HL-60/S4 (cell line): Measurements from ENCODE around the gene RUBCN.
"Not testable (repeated sequence)": the region's sequence is repeated elsewhere in the genome, so short reads cannot be mapped to it uniquely, and the experiment has no call there.

ENCODE experiments used
- in situ Hi-C: fragments of 300-500 bp; cut with MboI; formaldehyde crosslinking; loops from 2 replicates; pipeline ENCODE4 v1.14.3; 2022; ENCODE audit warnings: low sequenced_read_pairs

RUBCN gene

DNA sequence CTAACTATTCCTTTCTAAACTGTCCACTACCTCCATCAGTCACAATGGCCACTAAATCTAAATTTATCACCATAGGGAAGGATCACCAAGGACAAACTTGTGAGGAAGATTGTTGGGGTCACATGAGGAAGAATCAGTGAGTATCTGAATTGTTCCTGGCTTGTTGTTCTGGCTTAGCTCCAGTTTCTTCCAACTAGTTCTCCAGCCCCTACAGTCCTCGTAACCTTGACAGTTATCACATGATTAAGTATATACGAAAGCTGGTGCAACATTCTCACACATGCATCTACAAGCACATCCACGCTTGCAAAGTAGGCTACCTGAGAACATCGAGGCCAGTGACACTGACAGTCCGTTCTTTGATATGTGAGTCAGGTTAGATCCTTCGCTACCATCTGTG is 46.0 kb downstream of the RUBCN start:
- in situ Hi-C loops: no loop called here

- in situ Hi-C loops: no loop called here
Observed at GRCh38 chr3:197687570-197687969, 49.1 kb downstream of the RUBCN start.

- in situ Hi-C loops: no loop called here
Observed at GRCh38 chr3:197686899-197687298, 49.8 kb downstream of the RUBCN start.

GRCh38 chr3:197685546-197685945 is 51.2 kb downstream of the RUBCN start:
- in situ Hi-C loops: no loop called here

DNA sequence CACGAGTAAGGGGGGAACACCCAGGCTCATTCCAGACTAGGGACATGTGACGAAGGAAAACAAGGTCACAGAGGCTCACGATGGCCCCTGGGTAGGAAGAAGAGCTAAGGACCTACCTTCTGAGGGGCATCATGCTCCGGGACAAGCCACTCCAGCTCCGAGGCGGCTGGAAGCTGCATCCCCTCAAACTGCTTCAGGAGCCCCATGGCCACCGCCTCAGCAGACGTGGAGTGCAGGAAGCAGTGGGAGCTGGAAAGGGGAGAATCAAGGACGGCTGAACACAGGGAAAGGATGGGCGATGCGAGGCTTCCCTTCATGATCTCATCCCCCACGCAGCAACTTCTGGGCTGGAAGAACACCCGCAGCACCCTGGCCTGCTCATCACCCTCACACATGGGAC is 53.5 kb downstream of the RUBCN start:
- in situ Hi-C loops: no loop called here

- in situ Hi-C loops: no loop called here
Observed at GRCh38 chr3:197682713-197683112, 54.0 kb downstream of the RUBCN start.

DNA sequence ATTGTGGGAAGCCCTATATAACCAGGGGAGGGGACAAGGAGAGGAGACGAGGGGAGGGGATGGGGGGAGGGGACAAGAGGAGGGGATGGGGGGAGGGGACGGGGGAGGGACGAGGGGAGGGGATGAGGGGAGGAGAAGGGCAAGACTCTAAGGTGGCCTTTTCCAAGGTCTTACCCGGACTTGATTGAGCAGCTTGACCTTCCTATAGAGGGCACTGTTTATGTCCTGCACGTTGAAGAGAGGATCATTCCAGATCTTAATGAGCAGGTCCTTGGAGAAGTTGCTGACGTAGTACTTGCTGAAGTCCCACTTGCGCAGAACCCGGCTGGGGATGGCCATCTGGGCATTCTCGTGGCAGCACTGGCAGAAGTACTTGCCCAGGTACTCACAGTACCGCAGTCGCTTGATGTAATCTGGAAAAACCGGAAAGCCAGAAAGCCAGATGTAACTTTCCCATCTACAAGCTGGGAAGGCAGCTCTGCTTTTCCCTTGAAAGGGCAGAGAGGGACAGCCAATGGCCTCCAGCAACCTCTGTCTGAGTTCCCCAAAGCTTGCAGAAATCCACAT is 55.7 kb downstream of the RUBCN start:
- in situ Hi-C loops: no loop called here

DNA sequence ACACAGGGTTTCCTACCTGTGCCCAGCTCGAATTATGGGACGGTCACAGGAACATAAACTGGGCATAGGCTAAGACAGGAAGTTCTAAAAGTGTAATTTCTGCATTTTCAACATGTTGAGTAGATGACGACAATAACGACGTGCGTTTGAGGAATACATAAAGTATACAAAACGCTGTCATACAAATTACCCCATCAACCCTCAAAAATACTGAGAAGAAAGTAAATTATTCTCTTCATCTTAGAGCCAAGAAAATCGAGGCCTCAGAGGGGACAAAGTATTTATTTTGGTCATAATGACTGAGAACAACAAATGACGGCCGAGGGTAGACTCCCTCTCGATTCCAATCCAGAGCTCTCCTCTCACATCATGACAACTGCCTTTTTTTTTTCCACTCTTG is 60.8 kb downstream of the RUBCN start:
- in situ Hi-C loops: no loop called here

- in situ Hi-C loops: no loop called here
Observed at GRCh38 chr3:197675563-197675860, 61.2 kb downstream of the RUBCN start.

- in situ Hi-C loops: no loop called here
Observed at GRCh38 chr3:197674741-197675562, 61.8 kb downstream of the RUBCN start.

- in situ Hi-C loops: no loop called here
Observed at GRCh38 chr3:197673170-197673569, 63.5 kb downstream of the RUBCN start.

GRCh38 chr3:197670361-197670760 is 66.3 kb downstream of the RUBCN start:
- in situ Hi-C loops: no loop called here

GRCh38 chr3:197667968-197668367 is 68.7 kb downstream of the RUBCN start:
- in situ Hi-C loops: no loop called here

DNA sequence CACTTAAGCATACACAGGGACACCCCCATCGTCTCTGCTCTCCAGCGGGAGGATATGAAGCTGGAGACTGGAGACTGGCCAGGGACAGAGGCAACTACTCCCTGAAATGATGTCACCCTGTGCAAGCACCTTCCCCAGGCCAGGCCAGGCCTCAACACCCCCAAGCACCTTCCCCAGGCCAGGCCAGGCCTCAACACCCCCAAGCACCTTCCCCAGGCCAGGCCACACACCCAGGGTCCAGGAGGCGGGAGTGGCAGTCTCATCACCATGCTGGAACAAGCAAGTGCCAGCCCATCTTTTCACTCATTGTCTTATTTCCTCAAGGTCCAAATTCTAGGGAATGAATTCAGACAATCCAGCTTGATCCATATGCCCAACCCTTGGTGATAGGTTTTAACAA is 69.4 kb downstream of the RUBCN start:
- in situ Hi-C loops: not testable (repeated sequence)

- in situ Hi-C loops: not testable (repeated sequence)
Observed at GRCh38 chr3:197666221-197666842, 70.4 kb downstream of the RUBCN start.

DNA sequence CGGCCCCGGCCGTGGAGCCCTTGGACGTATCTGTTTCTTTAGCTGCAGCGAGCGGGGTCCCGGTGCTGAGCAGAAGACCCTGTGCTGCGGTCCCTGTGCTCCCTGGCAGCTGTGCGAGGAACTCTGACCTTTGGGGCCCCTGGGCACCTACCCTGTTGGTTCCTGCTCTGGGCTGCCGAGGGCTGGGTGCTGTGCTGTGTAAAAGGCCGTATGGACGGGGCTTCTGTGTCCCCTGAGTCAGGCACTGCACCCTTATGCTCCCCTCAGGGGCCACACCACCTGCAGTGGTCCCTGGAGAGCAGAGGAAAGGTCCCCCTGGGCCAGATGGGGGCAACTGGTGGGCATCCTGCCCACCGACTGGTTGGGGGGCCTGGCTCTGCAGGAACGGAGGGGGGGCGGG is 71.2 kb downstream of the RUBCN start:
- in situ Hi-C loops: not testable (repeated sequence)

- in situ Hi-C loops: not testable (repeated sequence)
Observed at GRCh38 chr3:197665142-197665491, 71.6 kb downstream of the RUBCN start.

- in situ Hi-C loops: not testable (repeated sequence)
Observed at GRCh38 chr3:197664414-197665141, 72.1 kb downstream of the RUBCN start.

DNA sequence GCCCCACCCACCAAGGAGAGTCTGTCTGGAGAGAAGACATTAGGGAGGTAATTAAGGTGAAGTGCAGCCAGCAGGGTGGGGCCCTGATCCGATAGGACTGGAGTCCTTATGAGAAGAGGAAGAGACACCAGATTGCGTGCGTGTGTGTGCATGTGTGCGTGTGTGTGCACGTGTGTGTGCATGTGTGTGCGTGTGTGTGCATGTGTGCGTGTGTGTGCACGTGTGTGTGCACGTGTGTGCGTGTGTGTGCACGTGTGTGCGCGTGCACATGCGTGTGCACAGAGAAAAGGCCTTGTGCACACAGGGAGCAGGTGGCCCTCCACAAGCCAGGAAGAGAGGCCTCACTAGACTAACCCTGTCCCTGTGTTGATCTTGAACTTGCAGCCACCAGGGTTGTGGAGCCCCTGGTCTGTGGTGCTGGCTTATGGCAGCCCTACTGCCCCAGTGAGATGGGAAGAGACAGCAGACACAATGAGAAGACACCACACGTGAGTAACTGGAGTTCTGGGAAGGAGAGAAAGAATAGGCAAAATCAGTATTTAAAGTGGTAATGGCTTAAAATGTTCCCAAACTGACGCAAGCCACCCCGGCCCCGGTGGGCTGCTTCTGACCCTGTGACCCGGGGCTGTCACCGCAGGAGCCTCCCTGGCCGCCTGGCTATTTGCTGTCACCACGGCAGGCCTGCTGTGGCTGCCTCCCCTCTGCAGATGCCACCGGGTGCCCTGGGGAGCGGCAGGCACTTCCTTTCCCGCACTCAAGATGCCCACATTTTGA is 73.2 kb downstream of the RUBCN start:
- in situ Hi-C loops: not testable (repeated sequence)

DNA sequence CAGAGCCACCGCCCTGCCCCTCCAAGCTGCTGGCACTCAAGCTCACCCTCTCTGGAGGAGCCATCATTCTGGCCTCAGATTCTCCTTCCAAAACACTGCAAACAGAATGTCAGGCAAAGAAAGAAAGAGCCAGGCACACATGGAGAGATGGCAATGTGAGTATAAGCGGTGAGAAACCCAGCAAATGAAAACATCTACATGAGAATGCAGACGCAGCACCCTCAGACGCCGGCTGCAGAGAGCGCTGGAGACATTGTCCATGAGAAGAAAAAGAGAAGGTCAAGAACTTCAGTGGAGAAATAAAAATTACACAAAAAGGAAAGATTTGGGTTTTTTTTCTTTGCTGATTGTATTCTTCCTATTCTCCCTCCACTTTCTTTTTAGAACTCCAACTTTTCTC is 74.4 kb downstream of the RUBCN start:
- in situ Hi-C loops: not testable (repeated sequence)

- in situ Hi-C loops: not testable (repeated sequence)
Observed at GRCh38 chr3:197661874-197662273, 74.8 kb downstream of the RUBCN start.
